Body of pancreas (tissue), 4 donors: ENCODE data around the gene YWHAQ. TPM values are rescaled to one million over a fixed set of nuclear protein-coding genes. Genes with fewer than 3 reads are reported as not detected.
A peak's percentile ranks its signal among the peaks of the same experiment; 100 is the strongest.

Experiments
- ATAC-seq: fragments of 150-250 bp; one replicate; pipeline ENCODE4 v1.9.1; 2016
- DNase-seq, 4 donors: peaks; one replicate each; pipeline ENCODE4 v3.0.0-alpha.2; 2019
- H3K27ac ChIP-seq, 4 donors: fragments of 200-600 bp; sonication (generic); 1 replicate in 3 of 4; 2 replicates in 1 of 4; pipeline versions ENCODE4 v1.5.1 to v1.6.1; 2016 to 2019; ENCODE audit warnings: mild to moderate bottlenecking in 1 of 4, mixed read lengths in 1 of 4, moderate library complexity in 1 of 4
- H3K27me3 ChIP-seq, 2 donors: fragments of 200-600 bp; sonication (generic); one replicate each; pipeline ENCODE4 v1.6.0; 2016; ENCODE audit warnings: mild to moderate bottlenecking in 1 of 2
- H3K36me3 ChIP-seq, 2 donors: fragments of 200-600 bp; sonication (generic); replicated peaks in 1 of 2; 2 replicates each; pipeline ENCODE4 v1.5.1; 2016; ENCODE audit warnings: low read depth in 2 of 2; ENCODE audit not compliant: insufficient read depth in 1 of 2
- H3K4me1 ChIP-seq: fragments of 200-600 bp; sonication (generic); one replicate; pipeline ENCODE4 v1.6.0; 2016
- H3K4me3 ChIP-seq, 2 donors: fragments of 200-600 bp; sonication (generic); 1 replicate in 1 of 2; 2 replicates in 1 of 2; pipeline ENCODE4 v1.5.1; 2016 to 2019
- H3K9me3 ChIP-seq, 3 donors: fragments of 200-600 bp; sonication (generic); 1 replicate in 2 of 3; 2 replicates in 1 of 3; pipeline ENCODE4 v1.5.1; 2016
- CTCF ChIP-seq, 7 experiments: fragments of 450-650 bp in 4 of 7; fragments of 200-600 bp in 3 of 7; sonication (generic) in 3 of 7; IDR thresholded peaks; one replicate each; pipeline ENCODE4 v1.5.1; 2016 to 2019; ENCODE audit warnings: antibody characterized with exemption in 7 of 7
- POLR2A ChIP-seq, 3 donors: fragments of 450-650 bp; IDR thresholded peaks; one replicate each; pipeline ENCODE4 v1.6.1; 2016; ENCODE audit warnings: antibody characterized with exemption in 3 of 3, mild to moderate bottlenecking in 2 of 3
- WGBS, 2 donors: methylation state at CpG; one replicate each; pipeline ENCODE4 v1.1.5; 2017; 5-methylcytosine and 5-hydroxymethylcytosine counted together
- intact Hi-C: fragments of 100-400 bp; cut with DNase I; formaldehyde crosslinking; loops from one replicate; pipeline ENCODE4 v1.15.1; 2023
- total RNA-seq, 2 donors: library from RNA; depleted of rRNA; stranded (reverse); fragments of >200 nt; gene quantifications; one replicate each; pipeline ENCODE4 v1.1.0, GENCODE V29; 2016

Gene YWHAQ
- total RNA-seq, 2 donors from 2014 or later = 69.2 to 132 TPM

DNA sequence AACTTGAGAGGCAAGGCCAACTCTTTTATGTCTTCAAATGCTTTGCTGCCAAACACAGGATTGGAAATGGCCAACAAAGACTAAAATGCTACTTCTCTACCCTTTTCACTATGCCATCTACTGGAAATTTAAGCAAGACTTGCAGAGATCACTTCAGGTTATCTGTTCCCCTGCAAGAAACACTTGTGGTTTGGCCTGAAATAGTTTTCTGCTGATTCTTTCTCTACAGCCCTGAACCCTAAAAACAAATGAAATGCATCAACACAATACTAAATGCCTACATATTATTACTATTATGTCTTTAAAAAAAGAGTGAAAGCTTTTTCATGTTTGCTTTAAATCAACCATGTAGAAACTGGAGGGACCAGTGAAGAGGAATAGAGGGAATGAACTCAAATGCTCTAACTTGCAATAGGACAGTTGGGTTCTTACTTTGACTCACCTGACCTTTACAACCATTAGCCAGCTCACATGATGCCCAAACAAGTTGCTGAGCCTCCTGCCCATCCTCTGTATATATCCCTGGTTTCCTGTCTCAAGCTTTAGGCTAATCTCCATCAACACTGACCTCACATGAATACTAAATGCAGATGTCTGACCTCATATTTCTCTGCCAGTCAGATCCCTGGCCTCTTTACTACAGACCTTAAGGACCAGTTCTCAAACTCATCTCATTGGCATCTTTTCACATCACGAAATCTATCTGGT lies 57.6 kb downstream of the YWHAQ start:
- H3K27me3 ChIP-seq = no peaks in the 10 kb centered on the region
- no peak for DNase-seq
- H3K36me3 ChIP-seq = no peaks in the 10 kb centered on the region
- WGBS, 2 donors = 82 to 83% methylated on average over 1 of the region's 1 CpG
- H3K27ac ChIP-seq = no peak overlapping the region
- no peaks in the 10 kb centered on the region for H3K4me1 ChIP-seq
- H3K9me3 ChIP-seq = no peaks in the 10 kb centered on the region
- TF ChIP-seq POLR2A (IDR thresholded peaks at IDR 0.05) (no peak), CTCF (IDR thresholded peaks at IDR 0.05) (no peak)
- ATAC-seq = no peak
- no peak overlapping the region for H3K4me3 ChIP-seq
- intact Hi-C loops = no loop called here

- Histone ChIP-seq H3K4me3 (no peak overlapping the region), H3K27me3 (no peaks in the 10 kb centered on the region), H3K36me3 (no peaks in the 10 kb centered on the region), H3K27ac (no peak overlapping the region), H3K9me3 (no peaks in the 10 kb centered on the region), H3K4me1 (peaks cover under 1% of the 10 kb centered on the region)
- DNase-seq (no peak), ATAC-seq (no peak)
- 77 to 78% methylated on average over 4 of the region's 4 CpGs for WGBS, 2 donors
- no peak for TF ChIP-seq POLR2A (IDR thresholded peaks at IDR 0.05)
- peak in 1 of 7 experiments; percentile 2 for TF ChIP-seq CTCF (IDR thresholded peaks at IDR 0.05)
- intact Hi-C loops = no loop called here
These were observed 60.4 kb downstream of the YWHAQ start for GRCh38 chr2:9570182-9571060.

- Histone ChIP-seq H3K27me3 (no peaks in the 10 kb centered on the region), H3K36me3 (no peaks in the 10 kb centered on the region), H3K27ac (peak overlapping the region in 2 of 4 donors; percentile 7 to 59), H3K4me3 (no peak overlapping the region), H3K4me1 (peaks cover 6% of the 10 kb centered on the region), H3K9me3 (no peaks in the 10 kb centered on the region)
- DNase-seq (peak; percentile 44 to 88 (median 59)), ATAC-seq (peak; percentile 80)
- TF ChIP-seq CTCF (IDR thresholded peaks at IDR 0.05) = no peak
- no peak for TF ChIP-seq POLR2A (IDR thresholded peaks at IDR 0.05)
- intact Hi-C loops = no loop called here
- WGBS, 2 donors = 81 to 85% methylated on average over 11 of the region's 11 CpGs
These were observed 65.2 kb downstream of the YWHAQ start for GRCh38 chr2:9565436-9566153.

DNA sequence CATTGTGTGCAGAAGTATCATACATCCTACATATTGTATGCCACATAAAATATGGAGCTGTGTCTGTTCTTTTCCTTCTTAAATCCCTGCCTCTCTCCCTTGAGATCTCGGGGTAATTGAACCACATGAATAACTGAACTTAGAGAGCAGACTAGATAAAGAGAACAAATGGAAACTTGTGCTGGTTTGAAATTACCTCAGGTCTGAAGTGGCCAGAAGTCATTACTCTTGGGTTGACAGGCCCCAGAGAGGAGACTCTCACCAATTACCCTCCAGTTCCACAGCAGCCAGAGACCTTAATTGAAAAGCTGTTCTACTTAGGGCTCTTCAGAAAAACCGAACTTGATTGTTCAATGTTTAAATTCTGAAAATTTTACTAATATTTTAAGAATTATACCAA lies 70.2 kb downstream of the YWHAQ start:
- no peak for TF ChIP-seq POLR2A (IDR thresholded peaks at IDR 0.05)
- no peak for TF ChIP-seq CTCF (IDR thresholded peaks at IDR 0.05)
- ATAC-seq (no peak), DNase-seq (no peak)
- no peaks in the 10 kb centered on the region for H3K36me3 ChIP-seq
- H3K4me1 ChIP-seq = peaks cover 6% of the 10 kb centered on the region
- intact Hi-C loops = no loop called here
- no peaks in the 10 kb centered on the region for H3K9me3 ChIP-seq
- no peak overlapping the region for H3K4me3 ChIP-seq
- 52 to 63% methylated on average over 2 of the region's 2 CpGs for WGBS, 2 donors
- H3K27ac ChIP-seq = no peak overlapping the region
- H3K27me3 ChIP-seq = no peaks in the 10 kb centered on the region
